Islet of Langerhans (tissue), 1 donor: Measurements from ENCODE around the gene ZNF587B.
"Not testable (repeated sequence)": the region's sequence is repeated elsewhere in the genome, so short reads cannot be mapped to it uniquely, and the experiment has no call there.

ENCODE experiments used
- FAIRE-seq: peaks from one replicate; lab custom pipeline; 2011; peaks lifted over from hg19 to GRCh38; lab: Jason Lieb, UNC

The ZNF587B gene

DNA sequence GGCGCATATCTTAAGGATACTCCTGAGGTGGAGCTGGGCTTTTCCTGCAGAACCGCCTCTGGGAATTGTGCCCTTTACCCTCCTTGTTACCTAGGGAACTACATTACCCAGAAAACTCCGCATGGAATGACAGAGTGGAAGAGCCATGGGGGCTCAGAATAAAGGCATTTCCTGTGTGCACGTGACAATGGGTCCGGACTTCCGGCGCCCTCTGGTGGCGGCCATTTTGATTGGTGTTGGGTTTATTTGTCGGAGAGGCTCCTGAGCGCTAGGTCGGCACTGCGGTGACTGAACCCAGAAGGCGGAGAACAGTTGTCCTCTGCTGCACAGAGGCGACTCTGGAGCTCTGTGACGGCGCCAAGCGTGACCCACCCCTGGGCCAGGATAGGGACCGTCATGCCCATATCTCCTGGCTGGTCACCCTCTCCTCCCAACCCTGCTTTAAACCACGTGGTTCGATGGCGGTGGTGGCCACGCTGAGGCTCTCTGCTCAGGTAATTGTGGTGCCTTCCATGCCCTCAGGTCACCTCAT, at the start of gene ZNF587B:
ZNF587B (plus strand) TSS at position 229 of the 532 bp plus-strand sequence; CDS start at position 459, 230 bp downstream.
- peak; percentile 17 for FAIRE-seq

DNA sequence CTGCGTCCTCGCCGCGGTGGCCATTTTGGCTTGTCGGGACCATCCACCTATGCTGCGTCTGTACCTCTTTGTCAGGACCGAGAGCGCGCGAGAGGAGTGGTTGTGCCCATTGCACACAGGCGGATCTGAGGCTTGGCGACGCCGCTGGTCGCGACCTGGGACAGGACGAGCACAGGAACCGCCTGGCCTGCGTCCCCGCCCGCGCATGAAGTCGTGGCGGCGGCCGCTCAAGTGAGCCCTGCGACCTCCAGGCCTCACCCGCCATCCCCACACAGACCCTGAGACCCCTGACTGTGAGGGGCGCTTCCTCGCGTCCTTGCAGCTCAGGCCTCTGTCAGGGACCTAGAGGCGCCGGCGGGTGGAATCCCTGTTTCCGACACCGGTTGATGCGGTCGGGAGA, 43.8 kb upstream of the ZNF587B start:
- no peak for FAIRE-seq

DNA sequence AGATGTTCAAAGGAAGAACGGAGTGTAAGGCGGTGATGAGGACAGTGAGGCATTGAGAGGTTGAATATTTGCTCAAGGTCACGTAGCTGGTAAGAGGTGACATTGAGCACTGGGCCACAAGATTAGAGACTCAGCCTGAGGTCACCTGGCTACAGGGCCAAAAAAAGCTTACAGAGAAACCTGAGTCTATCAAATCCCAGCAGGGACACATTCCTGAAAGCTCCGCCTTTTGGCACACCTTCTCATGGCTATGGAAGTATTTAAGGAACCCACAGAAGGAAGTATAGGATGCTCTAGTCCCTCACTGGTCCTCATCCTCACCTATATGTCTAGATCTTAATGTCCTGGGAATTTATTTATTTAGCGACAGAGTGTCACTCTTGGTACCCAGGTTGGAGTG, 43.2 kb upstream of the ZNF587B start:
- FAIRE-seq = no peak

DNA sequence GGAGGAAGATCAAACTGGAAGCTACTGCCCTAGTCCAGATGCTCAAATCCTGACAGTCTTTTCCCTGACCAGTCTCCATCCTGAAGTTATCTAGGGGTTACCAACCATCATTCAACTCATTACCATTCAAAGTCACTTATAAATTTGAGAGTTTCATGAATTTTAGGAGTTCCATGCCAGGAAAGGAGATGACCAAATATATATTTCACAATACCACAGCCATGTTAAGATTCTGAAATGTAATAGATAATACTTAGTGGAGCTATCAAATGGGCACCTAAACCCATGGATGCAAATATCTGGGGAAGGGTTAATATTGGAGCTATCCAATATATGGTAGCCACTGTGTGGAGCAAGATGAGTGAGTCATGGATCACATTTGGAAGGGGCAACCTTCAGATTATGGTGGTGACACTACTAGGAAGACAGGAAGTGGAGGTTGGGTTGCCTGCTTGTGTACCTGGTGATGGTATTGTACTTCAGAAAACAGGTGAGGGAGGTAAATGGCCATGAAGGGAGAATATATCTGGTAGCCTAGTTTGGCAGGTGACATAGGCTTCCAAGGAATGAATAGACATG, 41.9 kb upstream of the ZNF587B start:
- no peak for FAIRE-seq

DNA sequence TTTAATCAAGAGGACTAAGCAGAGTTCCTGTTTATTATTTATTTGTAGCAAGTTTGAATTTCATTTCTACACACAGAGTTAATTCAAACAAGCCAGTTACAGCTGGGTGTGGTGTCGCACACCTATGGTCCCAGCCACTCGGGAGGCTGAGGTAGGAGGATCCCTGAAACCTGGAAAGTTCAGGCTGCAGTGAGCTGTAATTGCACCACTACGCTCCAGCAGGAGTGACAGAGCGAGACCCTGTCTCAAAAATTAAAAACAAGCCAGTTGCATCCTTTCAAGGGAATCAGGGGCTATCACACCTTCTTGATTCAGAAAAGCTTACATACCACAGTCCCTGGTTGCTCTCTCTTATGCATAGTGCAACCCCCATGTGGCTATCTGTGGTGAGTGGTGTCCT, 40.8 kb upstream of the ZNF587B start:
- FAIRE-seq = no peak

DNA sequence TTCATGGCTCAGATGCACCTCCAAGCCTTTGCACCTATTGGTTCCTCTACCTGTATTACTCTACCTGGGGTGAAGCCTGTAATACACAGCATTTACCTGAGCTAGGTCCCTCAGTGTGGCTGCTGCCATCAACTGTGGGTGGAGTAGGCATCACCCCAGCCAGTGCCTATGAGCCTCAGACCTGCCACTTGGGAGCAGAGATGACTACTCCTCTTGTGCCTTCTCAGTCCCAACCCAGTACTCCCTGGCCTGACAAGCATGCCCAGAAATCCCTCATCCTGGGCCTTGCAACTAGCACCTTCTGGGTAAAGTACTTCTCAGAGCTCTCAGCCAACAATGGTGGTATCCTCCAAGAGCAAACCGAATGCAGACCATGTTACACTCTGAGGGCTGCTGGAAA, 33.5 kb upstream of the ZNF587B start:
- not testable (repeated sequence) for FAIRE-seq

DNA sequence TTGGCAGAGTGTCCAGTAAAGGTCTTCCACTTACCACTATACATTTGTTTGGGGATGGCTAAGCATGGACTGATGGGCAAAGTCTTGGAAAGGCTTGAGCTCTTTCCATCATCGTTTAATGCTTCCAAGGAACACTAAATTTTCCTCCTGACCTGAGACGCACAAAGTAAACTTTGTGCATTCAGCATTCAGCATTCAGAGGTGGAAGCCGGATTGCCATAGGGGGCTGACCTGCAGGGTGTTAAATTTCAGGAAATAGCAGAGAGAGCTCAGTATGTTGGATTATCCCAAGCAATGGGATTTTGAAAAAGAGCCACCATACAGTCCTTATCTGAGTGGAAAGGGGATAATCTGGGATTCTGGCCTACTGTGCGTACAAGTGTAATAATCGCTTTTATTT, 29.4 kb upstream of the ZNF587B start:
- FAIRE-seq = no peak

DNA sequence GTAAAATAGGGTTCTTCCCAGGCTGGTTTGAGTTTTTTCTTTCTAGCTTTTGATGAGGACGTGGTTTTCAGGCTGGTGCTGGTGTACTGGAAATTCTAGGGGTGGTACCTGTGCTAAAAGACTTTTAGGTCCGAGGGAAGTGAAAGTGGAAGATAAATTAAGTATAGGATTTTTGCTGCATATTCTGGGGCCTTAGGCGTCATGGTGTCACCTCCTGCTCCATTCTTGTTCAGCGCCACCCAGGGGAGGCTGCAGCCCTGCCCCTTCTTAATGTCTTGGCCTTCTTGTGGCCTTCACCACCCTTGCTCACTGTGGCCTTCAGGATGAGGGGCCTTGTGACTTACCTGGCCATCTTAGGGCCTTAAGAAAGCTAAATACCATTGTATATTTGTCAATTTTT, 27.8 kb upstream of the ZNF587B start:
- FAIRE-seq = no peak

DNA sequence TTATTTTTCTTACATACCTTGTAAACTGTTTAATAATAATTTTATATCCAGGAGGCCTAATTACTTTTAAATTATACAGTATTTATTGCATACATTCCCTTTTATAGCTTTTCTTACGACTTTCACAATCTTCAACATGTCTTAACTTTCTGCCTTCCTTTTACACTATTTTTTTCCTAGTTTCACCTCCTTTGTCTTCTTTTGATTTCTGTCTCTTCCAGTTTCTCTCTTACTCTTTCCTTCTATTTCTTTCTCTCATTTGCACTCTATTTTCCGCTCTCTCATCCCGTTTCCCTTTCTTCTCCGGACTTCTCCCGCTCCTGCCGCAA, 26.9 kb upstream of the ZNF587B start:
- FAIRE-seq = no peak

DNA sequence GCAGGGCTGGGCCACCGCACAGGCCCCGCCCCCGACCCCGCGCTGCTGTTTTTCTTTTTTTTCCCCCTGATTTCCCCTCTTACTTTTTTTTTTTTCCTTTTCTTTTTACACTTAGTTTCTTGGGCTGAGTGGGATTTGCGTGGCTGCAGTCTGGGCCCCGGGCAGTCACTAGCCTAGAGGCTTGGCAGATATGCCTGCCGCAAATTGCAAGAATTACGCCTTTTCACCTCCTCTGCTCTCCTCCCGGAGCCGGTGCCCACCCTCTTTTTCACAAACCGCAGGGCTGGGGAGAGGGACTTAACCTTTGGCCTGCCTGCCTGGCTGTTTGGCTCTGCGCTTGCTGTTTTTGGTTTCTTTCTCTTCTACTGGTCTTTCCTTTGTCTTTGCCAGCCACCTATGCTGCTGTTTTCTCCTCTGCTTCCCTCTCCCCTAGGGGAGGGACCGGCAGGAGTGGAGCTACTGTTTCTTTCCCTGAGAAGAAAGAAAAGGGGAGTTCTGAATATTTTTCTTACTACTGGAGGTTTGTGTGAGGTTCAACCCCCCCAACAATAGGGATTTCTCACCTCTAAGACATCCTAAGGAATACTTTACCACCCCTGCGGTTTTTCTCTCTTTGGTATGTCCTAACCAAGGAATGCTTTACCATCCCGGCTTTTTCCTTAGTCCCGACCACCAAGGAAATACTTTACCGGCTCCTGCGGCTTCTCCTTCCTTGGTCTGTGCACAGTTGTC, 26.3 kb upstream of the ZNF587B start:
- FAIRE-seq = no peak

DNA sequence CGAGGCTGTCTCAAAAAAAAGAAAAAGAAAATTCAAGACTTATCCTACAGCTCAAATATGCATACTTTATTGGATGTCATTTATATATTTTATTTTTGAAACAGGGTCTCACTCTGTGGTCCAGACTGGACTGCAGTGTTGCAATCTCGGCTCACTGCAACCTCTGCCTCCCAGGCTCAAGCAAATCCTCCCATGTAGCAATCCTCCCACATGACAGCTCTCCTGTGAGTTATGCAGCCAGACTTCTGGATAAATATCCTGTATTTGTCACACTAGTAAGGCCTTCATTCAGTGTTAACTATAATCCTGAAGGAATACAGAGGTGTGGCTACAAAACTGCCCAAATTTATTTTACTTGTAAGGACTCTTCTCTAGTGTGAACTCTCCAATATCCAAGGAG, 22.6 kb upstream of the ZNF587B start:
- no peak for FAIRE-seq

DNA sequence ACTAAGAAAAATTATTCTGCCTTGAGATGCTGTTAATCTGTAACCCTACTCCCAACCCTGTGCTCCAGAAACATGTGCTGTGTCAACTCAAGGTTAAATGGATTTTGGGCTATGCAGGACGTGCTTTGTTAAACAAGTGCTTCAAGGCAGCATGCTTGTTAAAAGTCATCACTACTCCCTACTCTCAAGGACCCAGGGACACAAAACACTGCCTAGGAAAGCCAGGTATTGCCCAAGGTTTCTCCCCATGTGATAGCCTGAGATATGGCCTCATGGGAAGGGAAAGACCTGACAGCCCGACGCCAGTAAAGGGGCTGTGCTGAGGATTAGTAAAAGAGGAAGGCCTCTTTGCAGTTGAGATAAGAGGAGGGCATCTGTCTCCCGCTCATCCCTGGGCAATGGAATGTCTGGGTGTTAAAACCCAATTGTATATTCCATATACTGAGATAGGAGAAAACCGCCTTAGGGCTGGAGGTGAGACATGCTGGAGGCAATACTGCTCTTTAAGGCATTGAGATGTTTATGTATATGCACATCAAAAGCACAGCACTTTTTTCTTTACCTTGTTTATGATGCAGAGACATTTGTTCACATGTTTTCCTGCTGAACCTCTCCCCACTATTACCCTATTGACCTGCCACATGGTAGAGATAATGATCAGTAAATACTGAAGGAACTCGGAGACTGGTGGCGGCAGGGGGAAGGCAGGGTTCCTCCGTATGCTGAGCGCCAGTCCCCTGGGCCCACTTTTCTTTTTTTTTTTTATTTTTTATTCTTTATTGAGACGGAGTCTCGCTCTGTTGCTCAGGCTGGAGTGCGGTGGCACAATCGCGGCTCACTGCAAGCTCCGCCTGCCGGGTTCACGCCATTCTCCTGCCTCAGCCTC, 19.4 kb upstream of the ZNF587B start:
- not testable (repeated sequence) for FAIRE-seq

DNA sequence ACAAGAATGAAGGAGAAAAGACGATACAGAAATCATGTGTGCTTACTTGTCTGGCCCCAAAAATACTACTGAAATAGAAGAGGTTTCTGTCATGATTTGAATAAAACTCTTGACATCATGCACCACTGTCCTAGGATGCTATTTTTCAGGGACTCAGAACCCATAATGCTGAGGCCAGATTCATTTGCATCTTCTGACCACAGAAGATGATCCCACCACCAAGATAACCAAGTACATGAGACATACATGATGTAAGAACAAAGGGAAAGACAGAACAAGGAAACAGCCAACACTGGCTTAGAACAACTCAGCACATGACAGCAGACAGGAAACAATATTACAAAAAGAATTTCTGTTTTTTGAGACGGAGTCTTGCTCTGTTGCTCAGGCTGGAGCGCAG, 17.9 kb upstream of the ZNF587B start:
- no peak for FAIRE-seq

DNA sequence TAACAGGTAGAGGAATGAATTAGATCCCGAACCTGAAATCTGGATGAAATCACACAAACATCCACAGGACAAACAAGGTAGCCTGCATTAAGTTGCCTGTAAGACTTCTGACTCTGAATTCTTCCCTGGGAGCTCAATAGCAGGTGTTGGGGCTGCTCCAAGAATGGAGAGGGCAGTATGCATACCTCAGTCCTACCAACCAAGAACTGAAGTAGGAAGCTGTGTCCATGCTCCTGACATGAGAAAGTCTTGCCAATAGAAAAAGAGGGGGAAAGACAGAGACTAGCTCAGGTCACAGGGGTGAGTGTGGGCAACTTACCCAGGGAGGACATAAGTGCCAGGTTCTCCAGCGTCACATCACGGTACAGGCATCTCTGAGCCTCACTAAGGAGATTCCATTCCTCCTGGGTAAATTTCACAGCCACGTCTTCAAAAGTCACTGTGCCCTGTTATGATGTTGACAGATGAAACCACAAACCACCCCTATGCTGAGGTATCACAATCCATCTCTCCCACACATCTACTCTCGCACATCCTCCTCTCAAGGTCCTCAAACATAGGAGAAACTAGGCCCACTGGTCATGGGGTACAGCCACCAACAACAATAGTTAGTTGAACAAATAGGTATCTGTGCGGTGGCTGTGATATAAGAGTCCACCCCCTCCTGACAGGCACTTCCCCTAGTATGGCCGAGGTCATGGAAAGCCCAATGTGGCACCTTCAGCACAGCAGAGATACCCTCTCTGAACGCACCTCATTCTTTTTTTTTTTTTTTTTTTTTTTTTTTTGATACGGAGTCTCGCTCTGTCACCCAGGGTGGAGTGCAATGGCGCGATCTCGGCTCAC, 16.9 kb upstream of the ZNF587B start:
- FAIRE-seq = not testable (repeated sequence)

DNA sequence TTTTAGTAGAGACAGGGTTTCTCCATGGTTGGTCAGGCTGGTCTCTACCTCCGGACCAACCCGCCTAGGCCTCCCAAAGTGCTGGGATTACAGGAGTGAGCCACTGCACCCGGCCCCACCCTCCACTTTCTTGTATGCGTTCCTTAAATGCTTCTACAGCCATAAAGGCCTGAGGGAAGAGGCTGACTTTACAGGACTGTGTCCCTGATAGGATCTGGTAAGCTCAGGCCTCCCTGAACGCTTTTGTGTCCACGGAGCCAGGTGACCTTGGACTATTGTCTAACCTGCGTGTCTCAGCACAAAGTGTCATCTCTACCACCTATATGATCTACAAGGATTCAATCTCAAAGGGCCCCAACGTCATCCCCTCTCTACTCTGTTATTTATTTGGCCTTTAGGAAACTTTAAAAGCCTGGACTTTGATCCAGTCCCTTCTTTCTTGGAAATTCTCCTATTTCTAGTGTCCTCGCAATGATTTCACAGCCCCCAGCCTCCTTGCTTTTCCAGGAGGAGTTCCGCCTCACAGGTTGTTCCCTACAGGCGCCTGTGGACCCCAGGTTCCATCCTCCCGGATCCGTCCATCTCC, 16.1 kb upstream of the ZNF587B start:
- FAIRE-seq = no peak

DNA sequence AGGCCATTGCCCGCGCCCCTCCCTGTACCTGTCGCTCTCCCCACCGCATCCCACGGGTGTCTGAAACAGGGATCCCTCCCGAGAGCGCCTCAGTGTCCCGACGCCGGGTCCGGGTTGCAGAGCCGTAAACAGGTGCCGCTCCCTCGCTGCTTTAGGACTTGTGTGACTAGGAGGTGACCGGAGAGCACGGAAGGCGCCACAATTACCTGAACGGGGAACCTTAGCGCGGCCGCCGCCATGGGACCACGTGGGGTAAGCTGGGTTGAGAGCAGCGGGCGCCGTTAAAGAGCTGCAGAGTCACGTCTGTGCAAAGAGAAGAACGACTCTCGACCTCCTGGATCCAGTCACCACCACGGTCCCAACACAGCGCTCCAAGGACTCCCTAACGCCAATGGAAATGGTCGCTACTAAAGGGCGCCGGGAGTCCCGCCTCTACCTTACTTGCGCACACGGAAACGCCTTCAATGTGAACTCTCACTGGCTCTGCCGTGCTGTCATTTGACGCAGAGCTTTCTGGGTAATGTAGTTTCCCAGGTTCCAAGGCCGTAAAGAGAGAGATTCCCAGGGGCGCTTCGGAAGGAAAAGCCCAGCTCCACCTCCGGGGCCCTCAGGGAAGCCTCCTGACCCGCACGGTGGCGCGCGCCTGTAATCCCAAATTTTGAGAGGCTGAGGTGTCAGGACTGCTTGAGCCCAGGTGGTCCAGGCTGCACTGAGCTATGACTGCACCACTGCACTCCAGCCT, 15.4 kb upstream of the ZNF587B start, which contains the start of gene ZNF552:
ZNF552 (minus strand) TSS at position 409 of the 742 bp plus-strand sequence; CDS start at position 239, 170 bp downstream.
- FAIRE-seq = no peak

DNA sequence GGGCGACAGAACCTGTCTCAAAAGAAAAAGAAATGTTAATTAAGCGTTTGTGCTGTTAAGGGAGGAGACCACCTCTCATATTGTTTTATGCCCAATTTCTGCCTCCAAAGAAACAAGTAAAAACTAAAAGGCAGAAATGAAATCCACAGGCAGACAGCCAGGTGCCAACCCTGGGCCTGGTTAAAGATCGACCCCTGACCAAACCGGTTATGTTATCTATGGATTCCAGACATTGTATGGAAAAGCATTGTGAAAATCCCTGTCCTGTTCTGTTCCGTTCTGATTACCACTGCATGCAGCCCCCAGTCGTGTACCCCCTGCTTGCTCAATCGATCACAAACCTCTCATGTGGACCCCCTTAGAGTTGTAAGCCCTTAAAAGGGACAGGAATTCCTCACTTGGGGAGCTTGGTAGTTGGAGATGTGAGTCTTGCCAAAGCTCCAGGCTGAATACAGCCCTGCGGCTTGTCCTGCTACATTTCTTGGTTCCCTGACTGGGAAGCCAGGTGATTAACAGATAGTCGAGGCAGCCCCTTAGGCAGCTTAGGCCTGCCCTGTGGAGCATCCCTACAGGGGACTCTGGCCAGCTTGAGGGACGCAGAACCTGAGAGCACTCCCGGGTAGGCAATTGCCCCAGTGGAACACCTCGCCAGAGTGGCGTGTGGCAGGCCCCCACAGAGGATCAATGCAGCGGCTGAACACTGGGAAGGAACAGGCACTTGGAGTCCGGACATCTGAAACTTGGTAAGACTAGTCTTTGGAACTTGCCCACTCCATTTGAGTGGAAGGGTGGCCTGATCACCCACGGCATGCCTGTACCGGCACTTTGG, 14.6 kb upstream of the ZNF587B start:
- FAIRE-seq = no peak

DNA sequence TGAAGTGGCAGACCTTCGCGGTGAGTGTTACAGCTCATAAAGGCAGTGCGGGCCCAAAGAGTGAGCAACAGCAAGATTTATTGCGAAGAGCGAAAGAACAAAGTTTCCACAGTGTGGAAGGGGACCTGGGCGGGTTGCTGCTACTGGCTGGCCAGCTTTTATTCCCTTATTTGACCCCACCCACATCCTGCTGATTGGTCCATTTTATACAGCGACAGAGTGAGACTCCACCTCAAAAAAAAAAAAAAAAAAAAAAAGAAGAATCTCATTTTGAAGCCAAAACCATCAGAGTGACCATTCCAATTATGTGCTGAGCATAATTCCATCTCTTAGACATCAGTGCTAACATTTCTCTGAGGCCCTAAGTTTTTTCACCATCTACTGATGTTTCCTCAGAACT, 13.4 kb upstream of the ZNF587B start:
- no peak for FAIRE-seq

DNA sequence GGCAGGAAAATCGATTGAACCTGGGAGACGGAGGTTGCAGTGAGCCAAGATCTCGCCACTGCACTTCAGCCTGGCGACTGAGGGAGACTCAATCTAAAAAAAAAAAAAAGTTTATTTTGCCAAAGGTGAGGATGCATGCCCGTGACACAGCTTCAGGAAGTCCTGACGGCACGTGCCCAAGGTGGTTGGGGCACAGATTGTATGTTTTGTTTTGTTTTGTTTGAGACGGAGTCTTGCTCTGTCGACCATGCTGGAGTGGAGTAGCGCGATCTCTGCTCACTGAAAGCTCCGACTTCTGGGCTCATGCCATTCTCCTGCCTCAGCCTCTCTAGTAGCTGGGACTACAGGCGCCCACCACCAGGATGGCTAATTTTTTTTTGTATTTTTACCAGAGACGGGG, 12.1 kb upstream of the ZNF587B start:
- no peak for FAIRE-seq

DNA sequence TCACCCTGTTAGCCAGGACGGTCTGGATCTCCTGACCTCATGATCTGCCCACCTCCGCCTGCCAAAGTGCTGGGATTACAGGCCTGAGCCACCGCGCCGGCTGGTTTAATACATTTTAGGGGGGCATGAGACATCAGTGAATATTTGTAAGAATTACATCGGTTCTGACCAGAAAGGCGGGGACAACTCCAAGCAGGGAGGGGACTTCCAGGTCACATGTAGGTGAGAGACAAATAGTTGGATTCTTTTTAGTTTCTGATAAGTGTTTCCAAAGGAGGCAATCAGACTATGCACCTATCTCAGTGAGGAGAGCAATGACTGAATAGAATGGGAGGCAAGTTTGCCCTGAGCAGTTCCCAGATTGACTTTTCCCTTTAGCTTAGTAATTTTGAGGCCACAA, 11.7 kb upstream of the ZNF587B start:
- no peak for FAIRE-seq
